Measurements from ENCODE around the gene LOXL4. TPM values are rescaled to one million over a fixed set of nuclear protein-coding genes. Genes with fewer than 3 reads are reported as not detected.
"Not testable (repeated sequence)": the region's sequence is repeated elsewhere in the genome, so short reads cannot be mapped to it uniquely, and the experiment has no call there.

LOXL4 gene
- total and polyA plus RNA-seq, 5 donors from 2014 or later, result 0.10 TPM; not detected in 4

DNA sequence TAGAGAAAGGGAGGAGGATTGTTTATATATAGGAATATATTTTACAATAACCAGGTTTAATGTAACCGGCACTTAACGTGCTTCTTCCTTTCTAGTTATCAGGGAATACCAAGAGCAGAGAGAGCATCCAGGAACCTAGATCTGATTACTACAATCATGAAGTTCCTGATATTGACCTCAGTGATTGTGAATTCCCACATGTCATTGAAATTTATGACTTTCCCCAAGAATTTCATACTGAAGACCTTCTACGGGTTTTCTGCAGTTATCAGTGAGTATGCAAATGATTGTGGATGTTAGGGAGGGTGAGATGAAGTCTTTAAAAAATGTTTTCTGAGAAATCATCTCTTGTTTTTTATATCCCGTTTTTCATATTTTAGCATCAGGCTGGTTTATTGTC, 36.6 kb downstream of the LOXL4 start:
- Mint-ChIP-seq H3K4me1 (peaks cover 14 to 23% (median 17%) of the 10 kb centered on the region in 4 donors), H3K36me3 (peaks cover 41% of the 10 kb centered on the region), H3K4me3 (no peak overlapping the region), H3K9me3 (peaks cover 0 to 6% (median 0%) of the 10 kb centered on the region in 7 donors), H3K27me3 (no peaks in the 10 kb centered on the region), H3K27ac (no peak overlapping the region)
- H3K4me3 ChIP-seq (ENCODE audit: low read depth, low read length), result no peak overlapping the region
- ATAC-seq (ENCODE audit: low read depth in 2 of 2) (no peak), DNase-seq (no peak)
- H3K27ac ChIP-seq (ENCODE audit: insufficient read depth, low read length, poor library complexity, severe bottlenecking), result no peak overlapping the region
- peaks cover 0 to 2% of the 10 kb centered on the region in 2 experiments for H3K9me3 ChIP-seq (ENCODE audit: control insufficient read depth in 2 of 2, low read length in 2 of 2)
- H3K4me1 ChIP-seq (ENCODE audit: control insufficient read depth, insufficient read depth, low read length, poor library complexity, severe bottlenecking), result no peaks in the 10 kb centered on the region
- H3K27me3 ChIP-seq (ENCODE audit: control insufficient read depth, insufficient read depth, low read length), result no peaks in the 10 kb centered on the region
- peaks cover 48% of the 10 kb centered on the region for H3K36me3 ChIP-seq (ENCODE audit: control insufficient read depth, insufficient read depth, low read length)

DNA sequence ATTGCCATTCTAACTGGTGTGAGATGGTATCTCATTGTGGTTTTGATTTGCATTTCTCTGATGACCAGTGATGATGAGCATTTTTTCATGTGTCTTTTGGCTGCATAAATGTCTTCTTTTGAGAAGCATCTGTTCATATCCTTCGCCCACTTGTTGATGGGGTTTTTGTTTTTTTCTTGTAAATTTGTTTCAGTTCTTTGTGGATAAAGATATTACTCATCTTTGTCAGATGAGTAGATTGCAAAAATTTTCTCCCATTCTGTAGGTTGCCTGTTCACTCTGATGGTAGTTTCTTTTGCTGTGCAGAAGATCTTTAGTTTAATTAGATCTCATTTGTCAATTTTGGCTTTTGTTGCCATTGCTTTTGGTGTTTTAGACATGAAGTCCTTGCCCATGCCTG, 39.7 kb downstream of the LOXL4 start:
- not testable (repeated sequence) for DNase-seq; ATAC-seq (ENCODE audit: low read depth in 2 of 2); H3K27me3 ChIP-seq (ENCODE audit: control insufficient read depth, insufficient read depth, low read length); H3K9me3 Mint-ChIP-seq; H3K9me3 ChIP-seq (ENCODE audit: control insufficient read depth in 2 of 2, low read length in 2 of 2); H3K4me3 Mint-ChIP-seq; H3K27ac Mint-ChIP-seq; H3K27me3 Mint-ChIP-seq; H3K27ac ChIP-seq (ENCODE audit: insufficient read depth, low read length, poor library complexity, severe bottlenecking); H3K4me1 ChIP-seq (ENCODE audit: control insufficient read depth, insufficient read depth, low read length, poor library complexity, severe bottlenecking); H3K4me3 ChIP-seq (ENCODE audit: low read depth, low read length)
- Mint-ChIP-seq H3K4me1 (peaks cover 23 to 28% (median 25%) of the 10 kb centered on the region in 4 donors), H3K36me3 (peaks cover 38% of the 10 kb centered on the region)
- H3K36me3 ChIP-seq (ENCODE audit: control insufficient read depth, insufficient read depth, low read length), result peaks cover 21% of the 10 kb centered on the region

DNA sequence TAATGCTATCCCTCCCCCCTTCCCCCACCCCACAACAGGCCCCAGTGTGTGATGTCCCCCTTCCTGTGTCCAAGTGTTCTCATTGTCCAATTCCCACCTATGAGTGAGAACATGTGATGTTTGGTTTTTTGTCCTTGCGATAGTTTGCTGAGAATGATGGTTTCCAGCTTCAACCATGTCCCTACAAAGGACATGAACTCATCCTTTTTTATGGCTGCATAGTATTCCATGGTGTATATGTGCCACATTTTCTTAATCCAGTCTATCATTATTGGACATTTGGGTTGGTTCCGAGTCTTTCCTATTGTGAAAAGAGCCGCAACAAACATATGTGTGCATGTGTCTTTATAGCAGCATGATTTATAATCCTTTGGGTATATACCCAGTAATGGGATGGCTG, 40.3 kb downstream of the LOXL4 start:
- not testable (repeated sequence) for H3K27ac ChIP-seq (ENCODE audit: insufficient read depth, low read length, poor library complexity, severe bottlenecking); H3K9me3 Mint-ChIP-seq; H3K27me3 Mint-ChIP-seq; H3K4me3 ChIP-seq (ENCODE audit: low read depth, low read length); H3K4me3 Mint-ChIP-seq; H3K4me1 ChIP-seq (ENCODE audit: control insufficient read depth, insufficient read depth, low read length, poor library complexity, severe bottlenecking); ATAC-seq (ENCODE audit: low read depth in 2 of 2); H3K27me3 ChIP-seq (ENCODE audit: control insufficient read depth, insufficient read depth, low read length); H3K9me3 ChIP-seq (ENCODE audit: control insufficient read depth in 2 of 2, low read length in 2 of 2); DNase-seq; H3K27ac Mint-ChIP-seq
- peaks cover 35% of the 10 kb centered on the region for H3K36me3 Mint-ChIP-seq
- peaks cover 22 to 29% (median 25%) of the 10 kb centered on the region in 4 donors for H3K4me1 Mint-ChIP-seq
- H3K36me3 ChIP-seq (ENCODE audit: control insufficient read depth, insufficient read depth, low read length), result peaks cover 16% of the 10 kb centered on the region

DNA sequence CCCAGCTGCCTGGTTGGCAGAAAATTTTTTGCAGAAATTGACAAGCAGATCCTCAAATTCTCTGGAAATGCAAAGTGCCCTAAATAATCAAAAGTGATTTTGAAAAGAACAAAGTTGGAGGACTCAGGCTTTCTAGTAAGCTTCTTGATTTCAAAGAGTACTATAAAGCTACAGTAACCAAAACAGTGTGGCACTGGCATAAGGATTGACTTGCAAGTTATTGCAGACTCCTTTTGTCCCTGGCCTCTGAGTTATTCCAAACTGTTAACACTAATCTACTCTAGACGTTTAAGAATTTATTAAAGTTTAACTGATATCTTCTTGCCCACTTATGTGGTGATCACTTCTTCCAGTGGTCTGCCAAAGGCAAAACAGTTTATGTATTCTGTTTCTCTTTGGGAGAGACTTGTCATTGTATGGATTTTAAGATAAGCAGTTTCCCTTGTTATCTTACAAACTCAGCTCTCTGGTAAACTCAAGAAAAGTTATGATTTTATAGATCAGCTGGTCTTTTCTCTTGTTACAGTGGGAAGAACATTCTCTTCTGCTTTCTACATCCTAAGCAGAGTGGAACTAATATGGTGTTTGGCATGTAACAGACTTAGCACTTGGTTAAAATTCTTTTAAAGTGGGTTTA, 41.4 kb downstream of the LOXL4 start:
- Mint-ChIP-seq H3K4me3 (no peak overlapping the region), H3K4me1 (peaks cover 16 to 35% (median 25%) of the 10 kb centered on the region in 4 donors), H3K9me3 (peaks cover 0 to 6% (median 3%) of the 10 kb centered on the region in 7 donors), H3K27me3 (no peaks in the 10 kb centered on the region), H3K36me3 (peaks cover 38% of the 10 kb centered on the region), H3K27ac (no peak overlapping the region)
- no peak overlapping the region for H3K27ac ChIP-seq (ENCODE audit: insufficient read depth, low read length, poor library complexity, severe bottlenecking)
- no peak overlapping the region for H3K4me3 ChIP-seq (ENCODE audit: low read depth, low read length)
- H3K9me3 ChIP-seq (ENCODE audit: control insufficient read depth in 2 of 2, low read length in 2 of 2), result peaks cover 0 to 3% of the 10 kb centered on the region in 2 experiments
- H3K27me3 ChIP-seq (ENCODE audit: control insufficient read depth, insufficient read depth, low read length), result no peaks in the 10 kb centered on the region
- DNase-seq (no peak), ATAC-seq (ENCODE audit: low read depth in 2 of 2) (no peak)
- H3K36me3 ChIP-seq (ENCODE audit: control insufficient read depth, insufficient read depth, low read length), result peaks cover 9% of the 10 kb centered on the region
- no peaks in the 10 kb centered on the region for H3K4me1 ChIP-seq (ENCODE audit: control insufficient read depth, insufficient read depth, low read length, poor library complexity, severe bottlenecking)

GRCh38 chr10:98224996-98225395, 43.0 kb downstream of the LOXL4 start:
- Histone ChIP-seq H3K4me1 (ENCODE audit: control insufficient read depth, insufficient read depth, low read length, poor library complexity, severe bottlenecking) (no peaks in the 10 kb centered on the region), H3K9me3 (ENCODE audit: control insufficient read depth in 2 of 2, low read length in 2 of 2) (peaks cover under 1 to 3% of the 10 kb centered on the region in 2 experiments), H3K36me3 (ENCODE audit: control insufficient read depth, insufficient read depth, low read length) (peaks cover 3% of the 10 kb centered on the region), H3K4me3 (ENCODE audit: low read depth, low read length) (no peak overlapping the region), H3K27ac (ENCODE audit: insufficient read depth, low read length, poor library complexity, severe bottlenecking) (no peak overlapping the region), H3K27me3 (ENCODE audit: control insufficient read depth, insufficient read depth, low read length) (no peaks in the 10 kb centered on the region)
- H3K27me3 Mint-ChIP-seq, result no peaks in the 10 kb centered on the region
- H3K9me3 Mint-ChIP-seq, result peaks cover 0 to 7% (median 3%) of the 10 kb centered on the region in 7 donors
- H3K4me1 Mint-ChIP-seq, result peaks cover 10 to 30% (median 18%) of the 10 kb centered on the region in 4 donors
- ATAC-seq (ENCODE audit: low read depth in 2 of 2), result no peak
- peaks cover 33% of the 10 kb centered on the region for H3K36me3 Mint-ChIP-seq
- no peak overlapping the region for H3K4me3 Mint-ChIP-seq
- peak overlapping the region in 1 of 3 donors; percentile 17 for H3K27ac Mint-ChIP-seq
- no peak for DNase-seq

DNA sequence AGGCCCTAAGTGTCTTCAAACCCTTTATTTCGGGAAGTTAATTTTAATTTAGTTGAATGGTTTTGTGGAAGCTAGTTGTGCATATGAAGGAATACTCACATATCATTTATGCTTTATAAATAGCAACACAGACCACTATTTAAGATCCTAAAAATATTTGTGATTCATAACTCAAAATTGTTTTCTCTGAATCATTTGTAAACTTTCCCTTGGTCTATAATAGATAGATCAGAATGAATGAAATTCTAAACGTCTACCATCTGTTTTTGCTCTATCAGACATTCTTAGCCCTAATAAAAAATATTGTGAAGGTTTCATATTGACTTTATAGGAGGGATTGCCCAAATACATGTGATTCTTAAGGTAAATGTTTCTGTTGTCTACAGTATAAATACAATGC, 43.5 kb downstream of the LOXL4 start:
- peaks cover 4 to 5% of the 10 kb centered on the region in 2 experiments for H3K9me3 ChIP-seq (ENCODE audit: control insufficient read depth in 2 of 2, low read length in 2 of 2)
- no peaks in the 10 kb centered on the region for H3K27me3 ChIP-seq (ENCODE audit: control insufficient read depth, insufficient read depth, low read length)
- DNase-seq (no peak), ATAC-seq (ENCODE audit: low read depth in 2 of 2) (no peak)
- H3K27ac ChIP-seq (ENCODE audit: insufficient read depth, low read length, poor library complexity, severe bottlenecking), result no peak overlapping the region
- peaks cover under 1 to 12% (median 5%) of the 10 kb centered on the region in 7 donors for H3K9me3 Mint-ChIP-seq
- no peak overlapping the region for H3K4me3 Mint-ChIP-seq
- peaks cover 10 to 28% (median 18%) of the 10 kb centered on the region in 4 donors for H3K4me1 Mint-ChIP-seq
- no peaks in the 10 kb centered on the region for H3K27me3 Mint-ChIP-seq
- H3K4me1 ChIP-seq (ENCODE audit: control insufficient read depth, insufficient read depth, low read length, poor library complexity, severe bottlenecking), result no peaks in the 10 kb centered on the region
- H3K36me3 ChIP-seq (ENCODE audit: control insufficient read depth, insufficient read depth, low read length), result peaks cover 6% of the 10 kb centered on the region
- no peak overlapping the region for H3K4me3 ChIP-seq (ENCODE audit: low read depth, low read length)
- H3K36me3 Mint-ChIP-seq, result peaks cover 38% of the 10 kb centered on the region
- H3K27ac Mint-ChIP-seq, result no peak overlapping the region

DNA sequence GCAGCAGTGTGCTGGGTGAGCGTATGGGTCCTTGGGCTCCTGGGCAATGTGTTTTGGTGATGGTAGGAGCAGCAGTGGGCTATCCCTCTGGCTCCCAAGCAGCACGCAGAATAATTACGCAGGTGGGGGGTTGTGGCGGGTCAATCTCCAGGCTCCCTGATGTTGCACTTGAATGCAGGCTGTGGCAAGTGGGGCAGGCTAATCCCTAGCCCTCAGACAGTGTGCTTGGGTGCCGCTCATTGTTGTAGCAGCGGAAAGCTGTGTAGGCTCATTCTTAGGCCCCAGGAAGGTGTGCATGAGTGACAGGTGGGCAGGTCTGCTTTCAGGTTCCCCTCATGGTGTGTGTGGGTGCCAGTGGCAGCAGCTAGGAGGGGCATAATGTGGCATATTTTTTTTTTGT, 44.1 kb downstream of the LOXL4 start:
- Mint-ChIP-seq H3K27ac (no peak overlapping the region), H3K4me1 (peaks cover 11 to 23% (median 16%) of the 10 kb centered on the region in 4 donors), H3K9me3 (peaks cover 4 to 18% (median 9%) of the 10 kb centered on the region in 7 donors), H3K27me3 (no peaks in the 10 kb centered on the region), H3K36me3 (peaks cover 40% of the 10 kb centered on the region), H3K4me3 (peak overlapping the region in 1 of 4 donors; percentile 13)
- Histone ChIP-seq H3K9me3 (ENCODE audit: control insufficient read depth in 2 of 2, low read length in 2 of 2) (peaks cover 8 to 12% of the 10 kb centered on the region in 2 experiments), H3K27me3 (ENCODE audit: control insufficient read depth, insufficient read depth, low read length) (no peaks in the 10 kb centered on the region), H3K4me3 (ENCODE audit: low read depth, low read length) (no peak overlapping the region), H3K27ac (ENCODE audit: insufficient read depth, low read length, poor library complexity, severe bottlenecking) (no peak overlapping the region), H3K36me3 (ENCODE audit: control insufficient read depth, insufficient read depth, low read length) (peaks cover 8% of the 10 kb centered on the region), H3K4me1 (ENCODE audit: control insufficient read depth, insufficient read depth, low read length, poor library complexity, severe bottlenecking) (no peaks in the 10 kb centered on the region)
- no peak for ATAC-seq (ENCODE audit: low read depth in 2 of 2)
- no peak for DNase-seq

DNA sequence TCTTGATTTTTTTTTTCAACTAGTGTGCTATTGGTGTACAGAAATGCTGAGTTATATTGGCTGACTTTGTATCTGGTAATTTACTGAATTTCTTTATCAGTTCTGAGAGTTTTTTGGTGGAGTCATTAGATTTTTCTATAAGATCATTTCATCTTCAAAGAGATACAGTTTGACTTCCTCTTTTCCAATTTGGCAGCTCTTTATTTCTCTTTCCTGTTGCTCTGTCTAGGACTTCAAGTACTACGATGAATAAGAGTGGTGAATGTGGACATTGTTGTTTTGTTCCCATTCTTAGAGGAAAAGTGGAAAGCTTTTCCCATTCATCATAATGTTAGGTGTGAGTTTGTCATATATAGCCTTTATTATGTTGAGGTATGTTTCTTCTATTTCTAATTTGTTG, 50.2 kb downstream of the LOXL4 start:
- no peak for DNase-seq

More for the DNA sequence above, 50.2 kb downstream of the LOXL4 start:
- H3K9me3 ChIP-seq (ENCODE audit: control insufficient read depth in 2 of 2, low read length in 2 of 2), result peaks cover 8 to 13% of the 10 kb centered on the region in 2 experiments
- peaks cover 23 to 37% (median 31%) of the 10 kb centered on the region in 4 donors for H3K4me1 Mint-ChIP-seq
- H3K27me3 Mint-ChIP-seq, result no peaks in the 10 kb centered on the region
- no peaks in the 10 kb centered on the region for H3K27me3 ChIP-seq (ENCODE audit: control insufficient read depth, insufficient read depth, low read length)
- no peaks in the 10 kb centered on the region for H3K4me1 ChIP-seq (ENCODE audit: control insufficient read depth, insufficient read depth, low read length, poor library complexity, severe bottlenecking)
- H3K27ac Mint-ChIP-seq, result no peak overlapping the region
- H3K4me3 ChIP-seq (ENCODE audit: low read depth, low read length), result no peak overlapping the region
- H3K9me3 Mint-ChIP-seq, result peaks cover 6 to 27% (median 10%) of the 10 kb centered on the region in 7 donors
- no peak for ATAC-seq (ENCODE audit: low read depth in 2 of 2)
- H3K27ac ChIP-seq (ENCODE audit: insufficient read depth, low read length, poor library complexity, severe bottlenecking), result no peak overlapping the region
- peaks cover 15% of the 10 kb centered on the region for H3K36me3 ChIP-seq (ENCODE audit: control insufficient read depth, insufficient read depth, low read length)
- H3K4me3 Mint-ChIP-seq, result no peak overlapping the region
- H3K36me3 Mint-ChIP-seq, result peaks cover 43% of the 10 kb centered on the region
